Effector CD4-positive, alpha-beta T cell (primary cell): ENCODE measurements around the gene TBKBP1.
"Not testable (repeated sequence)": the region's sequence is repeated elsewhere in the genome, so short reads cannot be mapped to it uniquely, and the experiment has no call there.

Experiments
- DNase-seq: peaks from one replicate; pipeline ENCODE4 v3.0.0-alpha.2; 2020

Gene TBKBP1

DNA sequence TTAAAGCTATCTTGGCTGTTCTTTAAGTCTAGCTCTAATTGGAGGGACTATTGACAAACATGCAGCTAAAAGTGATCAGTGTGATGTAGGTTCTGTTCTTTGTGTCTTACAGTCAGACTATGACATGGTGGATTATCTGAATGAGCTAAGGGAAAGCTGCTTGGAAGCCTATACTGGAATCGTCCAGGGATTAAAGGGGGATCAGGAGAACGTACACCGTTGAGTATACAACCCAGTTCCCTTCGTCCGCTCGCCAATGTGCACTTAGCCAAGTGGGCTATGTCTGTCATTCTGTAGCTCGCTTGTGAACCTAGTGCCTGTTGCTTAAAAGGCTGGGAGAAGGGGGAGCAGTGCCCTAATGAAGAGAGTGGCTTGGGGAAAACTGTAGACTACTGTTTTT, 15.8 kb upstream of the TBKBP1 start:
- no peak for DNase-seq

DNA sequence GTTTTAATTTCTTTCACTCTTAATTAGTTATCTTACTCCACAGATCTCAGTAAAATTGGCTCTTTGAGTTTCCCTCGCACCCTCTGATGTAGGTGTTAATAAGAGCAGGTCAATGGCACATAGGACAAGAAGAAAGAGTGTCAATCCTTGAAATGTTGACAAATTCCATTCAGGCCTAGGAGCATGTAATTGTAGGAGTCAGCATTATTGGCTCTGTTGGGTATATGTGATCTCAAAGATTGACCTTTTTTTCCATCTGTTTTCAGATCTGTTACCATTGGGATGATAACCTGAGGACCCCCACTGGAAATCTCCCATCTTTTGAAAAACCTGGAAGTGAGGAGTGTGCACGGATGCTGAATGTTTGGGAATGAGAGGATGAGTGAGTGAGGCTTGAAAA, 11.8 kb upstream of the TBKBP1 start:
- DNase-seq = no peak

DNA sequence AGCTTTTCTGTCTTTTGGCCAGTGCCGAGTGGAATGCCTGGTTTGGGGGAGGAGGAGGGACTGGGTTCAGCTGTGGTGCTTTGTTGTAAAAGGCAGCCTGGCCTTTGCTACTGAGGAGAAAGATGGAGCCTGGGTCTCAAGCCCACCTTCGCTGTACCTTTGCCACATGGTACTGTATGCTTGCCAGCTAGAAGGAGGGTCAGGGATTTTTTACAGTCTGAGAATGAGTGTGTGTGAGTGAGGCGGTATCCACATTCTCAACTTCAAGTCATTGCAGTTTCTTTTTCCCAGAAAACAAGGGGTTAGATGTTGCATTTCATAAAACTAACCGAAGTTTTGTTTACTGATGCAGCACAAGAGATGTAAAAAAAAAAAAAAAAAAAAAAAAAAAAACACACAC, 11.2 kb upstream of the TBKBP1 start:
- not testable (repeated sequence) for DNase-seq

DNA sequence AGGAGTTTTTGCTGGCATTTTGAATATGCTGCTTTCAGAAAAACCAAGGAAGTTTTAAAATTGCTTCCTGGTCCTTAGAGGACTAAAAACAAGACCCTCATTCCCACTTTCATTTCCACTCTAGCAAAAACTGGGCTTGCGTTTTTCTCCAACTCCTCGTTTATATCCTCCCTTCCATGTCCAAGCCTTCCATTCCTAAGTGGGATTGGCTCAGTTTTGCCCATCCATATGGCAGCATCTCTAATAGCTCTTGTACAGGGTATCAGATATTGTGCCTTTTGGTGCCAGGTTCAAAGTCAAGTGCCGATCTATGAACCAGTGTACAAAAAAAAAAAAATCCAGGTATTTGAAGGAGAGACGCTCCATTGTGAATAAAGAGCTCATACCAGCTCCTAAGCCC, 9.9 kb upstream of the TBKBP1 start:
- DNase-seq = no peak

DNA sequence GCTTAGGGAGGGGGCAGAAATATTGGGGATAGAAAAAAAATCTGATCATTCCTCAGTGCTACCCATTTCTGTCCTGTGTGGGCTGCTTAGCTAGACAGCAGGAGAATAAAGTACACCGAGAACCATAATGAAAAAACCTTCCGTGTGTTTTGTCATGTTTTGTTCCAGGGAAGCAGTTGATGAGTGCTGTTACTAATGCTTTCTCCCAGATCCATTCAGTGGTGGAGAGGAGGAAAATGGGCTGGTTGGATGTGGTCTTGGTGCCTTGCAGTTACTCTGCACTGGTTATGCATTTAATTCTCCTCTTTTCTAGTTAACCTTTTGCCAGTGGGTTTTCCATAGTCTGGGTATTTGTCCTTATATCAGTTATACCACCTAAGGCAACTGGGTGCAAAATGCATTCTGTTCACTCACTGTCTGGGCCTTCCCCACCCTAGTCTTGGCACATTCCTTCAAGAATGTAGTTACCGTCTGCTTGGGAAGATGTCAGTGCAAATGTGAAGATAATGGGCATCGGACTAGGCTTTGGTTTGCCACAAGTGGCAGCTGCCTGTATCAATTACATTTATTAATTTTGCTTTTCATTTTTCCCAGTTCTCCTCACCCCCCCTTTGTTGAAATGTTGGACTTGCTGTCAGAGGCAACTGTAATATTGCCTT, 9.3 kb upstream of the TBKBP1 start:
- DNase-seq = no peak

DNA sequence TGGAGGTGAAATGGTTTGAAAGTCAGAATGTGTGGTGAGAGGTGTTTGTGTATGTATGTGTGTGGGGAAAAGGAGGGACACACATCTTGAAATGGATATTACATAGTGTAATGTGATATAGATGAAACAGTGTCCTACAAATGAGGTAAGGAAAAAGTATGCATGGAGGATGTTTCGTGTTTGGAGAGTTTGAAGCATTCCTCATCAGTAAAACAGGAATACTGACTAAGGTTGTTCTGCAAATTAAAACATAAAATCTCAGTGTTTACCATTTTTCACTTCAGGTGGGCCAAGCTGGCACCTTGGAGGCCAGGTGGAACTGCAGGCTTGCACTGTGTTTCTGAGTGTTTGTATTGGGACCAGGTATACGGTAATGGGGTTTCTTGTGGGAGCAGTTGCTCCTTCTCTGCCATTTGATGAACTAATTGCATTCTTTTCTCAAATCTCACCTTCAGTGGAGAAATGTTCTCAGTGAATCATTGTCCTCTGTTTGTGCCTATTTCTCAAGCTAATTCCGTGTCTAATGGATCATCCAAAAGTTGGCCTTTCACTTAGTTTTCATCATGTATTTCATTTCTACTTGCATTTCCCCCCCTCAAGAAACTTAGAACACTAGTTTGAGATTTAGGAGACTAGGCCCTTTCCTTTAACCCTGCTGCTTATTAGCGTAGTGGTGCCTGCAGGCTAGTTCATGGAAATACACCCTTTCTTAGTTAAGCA, 8.2 kb upstream of the TBKBP1 start:
- no peak for DNase-seq

DNA sequence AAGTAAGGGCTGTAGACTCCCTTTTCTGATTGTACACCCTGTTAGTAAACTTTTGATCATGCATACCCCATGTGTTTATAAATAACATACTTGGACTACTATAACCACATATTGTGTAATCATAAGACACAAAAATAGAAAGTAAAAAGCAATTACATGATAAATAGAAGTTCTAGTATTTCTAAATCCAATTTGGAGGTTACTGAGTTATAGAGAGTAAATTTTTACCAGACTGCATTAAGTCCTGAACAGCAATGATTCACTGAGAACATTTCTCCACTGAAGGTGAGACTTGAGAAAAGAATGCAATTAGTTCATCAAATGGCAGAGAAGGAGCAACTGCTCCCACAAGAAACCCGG, 7.7 kb upstream of the TBKBP1 start:
- no peak for DNase-seq

DNA sequence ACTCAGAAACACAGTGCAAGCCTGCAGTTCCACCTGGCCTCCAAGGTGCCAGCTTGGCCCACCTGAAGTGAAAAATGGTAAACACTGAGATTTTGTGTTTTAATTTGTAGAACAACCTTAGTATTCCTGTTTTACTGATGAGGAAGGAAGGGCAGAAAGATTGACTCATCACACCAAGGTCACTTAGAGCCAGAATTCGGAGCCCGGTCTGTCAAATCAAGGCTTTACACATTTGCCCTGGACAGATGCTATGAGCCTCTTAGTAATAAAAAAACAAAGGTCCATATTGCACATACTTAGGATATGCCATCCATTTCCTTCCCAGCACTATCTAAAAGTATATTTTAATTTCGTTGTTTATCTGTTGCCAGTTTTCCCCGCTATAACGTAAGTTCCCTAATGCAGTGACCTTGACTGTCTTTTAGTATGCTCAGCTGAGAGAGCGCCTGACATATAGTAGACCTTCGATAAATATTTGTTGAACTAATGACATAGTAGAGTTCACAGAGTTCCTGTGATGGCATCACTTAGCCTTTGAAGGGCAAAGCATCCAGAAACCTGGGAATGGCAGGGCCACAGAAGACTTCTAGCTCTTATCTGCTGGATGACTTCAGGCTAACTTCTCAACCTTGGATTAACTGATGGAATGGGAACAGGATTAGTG, 7.2 kb upstream of the TBKBP1 start:
- DNase-seq = no peak

DNA sequence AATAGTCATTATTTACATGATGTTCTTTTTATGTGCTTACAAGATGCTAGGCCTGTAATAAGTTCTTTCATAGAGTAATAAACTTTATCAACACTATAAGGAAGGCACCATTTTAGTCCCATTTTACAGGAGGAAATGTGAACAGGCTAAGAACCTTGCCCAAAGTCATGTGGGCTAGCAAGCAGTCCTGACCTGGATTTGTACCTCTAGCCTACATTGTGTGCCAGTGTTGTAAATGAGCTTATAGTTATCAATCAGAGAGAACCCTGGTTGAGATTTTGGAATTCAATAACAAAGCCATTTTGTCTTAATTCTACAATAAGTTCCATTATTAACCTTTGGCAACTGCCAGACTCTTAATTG, 6.7 kb upstream of the TBKBP1 start:
- DNase-seq = no peak

DNA sequence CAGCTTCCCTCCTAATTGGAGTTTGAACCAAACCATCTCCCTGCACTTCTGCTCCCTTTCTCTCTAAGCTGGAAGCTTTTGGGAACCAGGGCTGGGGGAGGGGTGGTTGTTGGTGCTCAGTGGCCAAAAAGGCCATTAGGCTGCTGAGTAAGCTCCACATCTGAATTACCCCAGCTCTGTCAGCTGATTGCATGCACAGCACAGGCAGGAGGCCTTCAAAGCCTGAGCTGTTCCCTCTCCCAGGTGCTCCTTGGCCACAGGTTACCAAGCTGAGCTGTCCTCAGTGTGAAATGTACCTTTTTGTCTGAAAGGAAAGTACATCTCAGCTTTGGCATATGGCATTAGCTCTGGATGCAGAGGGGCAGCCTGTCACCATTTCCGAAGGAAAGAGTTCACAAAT, 6.2 kb upstream of the TBKBP1 start:
- no peak for DNase-seq

DNA sequence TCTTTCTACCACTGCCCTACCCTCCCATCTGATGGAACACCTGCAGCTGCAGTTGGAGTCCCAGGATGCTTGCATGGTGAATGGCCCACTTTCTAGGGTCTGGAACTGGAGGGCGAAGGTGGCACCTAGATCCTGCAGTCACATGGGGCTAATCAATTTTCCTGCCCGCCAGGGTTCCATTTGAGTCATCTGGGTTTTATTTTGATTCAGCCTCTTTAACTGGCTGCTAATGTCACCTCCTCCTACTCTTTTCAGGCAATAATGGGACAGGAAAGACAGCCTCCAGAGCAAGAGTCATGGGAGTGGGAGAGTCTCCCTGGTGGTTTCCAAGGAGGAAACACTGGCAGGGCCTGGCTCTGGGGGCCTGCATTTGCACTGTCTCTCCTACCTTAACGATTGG, 3.8 kb upstream of the TBKBP1 start:
- no peak for DNase-seq

DNA sequence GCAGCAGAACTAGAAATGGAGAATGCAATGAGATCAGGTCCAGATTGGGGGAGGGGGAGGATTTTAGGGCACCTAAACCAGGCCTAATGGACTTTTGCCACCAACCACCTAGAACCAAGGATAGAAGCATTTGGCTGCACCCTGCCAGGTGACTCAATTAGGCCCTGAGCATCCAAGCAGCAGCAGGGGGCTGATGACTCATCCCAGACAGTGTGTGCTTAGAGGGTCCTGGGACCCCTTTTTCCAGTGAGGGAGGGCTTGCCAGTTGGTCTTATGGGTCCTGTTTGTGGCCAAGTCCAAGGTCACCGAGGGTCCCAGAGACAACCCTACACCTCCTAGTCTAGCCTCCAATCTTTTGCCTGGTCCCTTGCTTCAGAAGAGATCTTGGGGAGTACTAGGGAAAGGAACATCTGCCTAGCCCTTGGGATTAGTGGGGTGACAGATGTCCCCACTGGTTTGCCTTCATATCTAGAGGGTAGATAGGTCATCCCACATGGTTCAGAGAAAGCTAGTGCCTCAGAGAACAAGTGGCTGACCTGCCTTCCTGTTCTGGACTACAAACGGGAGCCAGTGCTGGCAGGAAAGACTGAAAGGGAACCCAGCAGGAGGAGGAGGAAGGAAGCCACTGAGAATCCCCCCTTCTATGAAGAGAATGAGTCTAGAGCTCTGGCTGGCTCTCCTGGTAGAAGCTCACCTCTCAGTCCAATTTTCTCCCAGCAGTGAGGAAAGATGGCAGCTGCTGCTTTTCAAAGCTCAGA, 1.6 kb upstream of the TBKBP1 start:
- DNase-seq = no peak

DNA sequence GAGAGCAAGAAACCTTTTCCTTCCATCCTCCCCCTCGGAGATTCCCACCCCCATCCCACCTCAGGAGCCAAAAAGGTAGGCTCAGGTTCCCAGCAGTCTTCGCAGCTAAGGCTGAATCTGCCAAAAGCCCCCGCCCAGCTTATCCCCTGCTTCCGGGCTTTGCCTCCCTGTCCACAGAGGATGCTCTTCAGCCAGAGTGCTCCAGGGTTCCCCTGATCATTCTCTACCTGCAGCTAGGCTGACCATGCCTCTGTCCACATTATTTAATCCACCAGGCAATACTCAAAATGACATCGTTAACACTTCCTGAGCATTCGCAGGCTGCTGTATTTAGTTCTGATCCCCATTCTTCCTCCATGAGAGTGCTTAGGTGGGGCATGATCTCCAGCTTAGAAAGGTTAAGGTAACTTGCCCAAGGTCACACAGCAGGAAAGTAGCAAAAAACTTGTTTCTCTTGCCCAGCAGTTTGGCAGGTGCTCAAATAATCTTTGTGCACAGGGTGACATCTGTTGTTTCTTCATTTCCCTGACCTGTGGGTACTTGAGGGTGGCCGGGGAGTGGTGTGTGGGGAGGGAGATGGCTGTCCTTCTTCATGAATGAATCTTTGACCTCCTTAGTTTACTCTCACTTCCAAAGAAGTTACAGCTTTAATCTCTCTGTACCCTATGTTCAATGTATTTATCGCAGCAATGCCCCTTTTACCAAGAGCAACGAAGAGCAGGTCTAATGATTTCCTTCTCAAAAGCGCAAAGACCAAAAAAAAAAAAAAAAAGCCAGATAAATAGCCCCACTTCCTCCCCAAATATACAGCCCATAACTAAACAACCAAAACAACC, 848 bp upstream of the TBKBP1 start:
- no peak for DNase-seq

DNA sequence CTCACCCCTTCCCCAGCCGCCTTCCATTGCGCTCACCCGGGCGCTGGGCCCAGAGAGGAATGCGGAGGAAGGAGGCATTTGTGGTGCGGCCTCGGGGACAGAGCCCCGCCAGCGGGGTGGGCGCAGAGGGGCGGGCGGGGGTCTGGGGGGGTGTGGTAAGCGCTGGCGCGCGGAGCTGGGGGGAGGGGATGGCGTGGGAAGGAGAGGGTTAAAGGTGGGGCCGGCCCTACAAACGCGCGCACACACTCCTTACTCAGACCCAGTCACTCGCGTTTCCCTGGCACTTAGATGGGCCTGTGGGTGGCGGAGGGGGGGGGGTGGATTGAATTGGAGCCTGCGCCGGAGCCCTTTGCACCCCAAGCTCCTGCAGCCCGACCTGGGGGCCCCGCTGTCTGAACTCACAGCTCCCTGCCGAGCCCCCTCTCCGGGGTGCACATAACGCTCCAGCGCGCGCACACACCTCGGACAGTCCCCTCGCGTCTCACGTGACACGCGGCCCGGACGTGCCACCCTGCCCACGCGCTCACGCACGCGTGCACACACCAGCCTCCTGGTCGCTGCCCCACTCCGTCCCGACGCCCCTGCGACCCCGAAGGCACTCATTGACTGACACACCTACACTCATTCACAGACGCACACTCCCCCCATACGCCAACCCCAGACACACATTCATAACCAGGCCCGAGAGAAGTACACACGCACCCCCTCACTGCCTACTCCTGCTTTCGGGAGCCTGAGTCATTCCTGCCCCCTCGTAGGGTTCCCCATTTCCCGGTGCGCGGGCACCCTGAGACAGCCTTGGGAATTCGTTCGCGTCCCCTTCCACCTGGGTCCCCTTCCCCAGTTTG, 844 bp downstream of the TBKBP1 start:
- no peak for DNase-seq

DNA sequence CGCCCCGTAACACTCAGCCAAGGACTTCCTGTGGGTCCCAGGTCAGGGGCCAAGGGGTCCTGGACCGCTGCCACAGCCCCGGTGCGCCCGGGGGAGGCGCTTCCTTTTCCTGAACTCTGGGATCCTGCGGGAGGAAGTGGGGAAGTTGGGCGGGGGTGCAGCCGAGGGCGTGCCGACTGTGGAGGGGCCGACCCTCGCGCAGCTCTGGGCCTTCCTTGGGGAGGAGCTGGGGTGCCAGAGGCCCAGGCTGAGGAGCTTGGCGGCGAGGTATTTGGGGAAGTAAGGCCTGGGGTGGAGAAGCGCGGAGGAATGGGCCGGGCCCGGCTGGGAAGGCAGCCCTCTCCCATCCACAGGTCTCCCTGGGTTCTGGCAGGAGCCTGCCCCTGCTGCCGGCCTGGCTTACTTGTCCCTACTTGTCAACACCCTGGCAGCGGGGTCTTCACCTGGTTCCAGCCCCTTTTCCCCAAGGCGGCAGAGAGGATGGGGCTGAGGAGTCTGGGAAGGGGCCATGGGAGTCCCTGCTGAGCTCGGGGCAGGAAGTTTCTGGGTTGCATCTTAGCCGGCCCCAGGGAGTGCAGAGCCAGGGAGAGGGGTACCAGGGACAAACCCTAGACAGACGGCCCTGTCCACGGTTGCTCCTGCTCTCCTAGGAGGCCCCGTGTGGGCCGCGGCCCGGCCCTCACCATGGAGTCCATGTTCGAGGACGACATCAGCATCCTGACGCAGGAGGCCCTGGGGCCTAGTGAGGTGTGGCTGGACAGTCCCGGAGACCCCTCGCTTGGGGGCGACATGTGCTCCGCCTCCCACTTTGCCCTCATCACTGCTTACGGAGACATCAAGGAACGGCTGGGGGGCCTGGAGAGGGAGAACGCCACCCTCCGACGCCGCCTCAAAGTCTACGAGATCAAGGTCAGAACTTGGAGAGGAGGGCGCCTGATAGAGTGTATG, 1.7 kb downstream of the TBKBP1 start:
- no peak for DNase-seq

DNA sequence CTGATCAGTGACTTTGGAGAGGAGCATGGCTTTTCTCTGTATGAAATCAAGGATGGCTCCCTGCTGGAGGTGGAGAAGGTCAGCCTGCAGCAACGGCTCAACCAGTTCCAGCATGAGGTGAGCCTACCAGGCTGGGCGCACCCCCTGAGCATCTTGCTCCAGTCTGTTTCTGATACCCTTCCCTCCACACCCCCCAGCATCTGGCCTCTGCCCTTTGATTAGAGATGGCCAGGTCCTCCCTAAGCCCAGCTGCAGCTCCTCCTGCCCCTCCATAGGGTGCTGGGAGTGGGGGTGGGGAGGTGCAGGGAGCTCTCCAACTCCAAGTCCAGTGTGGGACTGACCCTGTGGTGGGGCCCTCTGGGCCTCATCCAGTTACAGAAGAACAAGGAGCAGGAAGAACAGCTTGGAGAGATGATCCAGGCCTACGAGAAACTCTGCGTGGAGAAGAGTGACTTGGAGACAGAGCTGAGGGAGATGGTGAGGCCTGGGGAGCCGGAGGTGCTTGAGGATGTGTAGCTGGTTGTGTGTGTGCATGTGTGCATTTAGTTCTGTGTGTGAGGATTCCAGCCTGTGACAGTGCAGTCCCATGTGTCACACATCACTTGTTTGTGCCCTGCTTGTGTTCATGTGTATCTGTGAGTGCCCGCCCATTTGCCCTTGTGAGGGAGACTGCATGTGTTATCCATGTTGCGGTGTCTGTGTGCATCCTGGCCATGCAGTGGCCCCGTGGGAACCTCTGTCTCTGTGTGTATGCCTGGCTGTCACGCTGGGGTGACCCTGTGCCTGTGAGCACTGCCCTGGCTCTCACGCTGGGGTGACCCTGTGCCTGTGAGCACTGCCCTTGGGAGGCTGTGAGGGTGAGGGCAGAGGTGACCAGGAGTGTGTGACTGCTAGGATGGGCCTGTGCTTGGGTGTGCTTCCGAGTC, 3.0 kb downstream of the TBKBP1 start:
- DNase-seq = no peak

DNA sequence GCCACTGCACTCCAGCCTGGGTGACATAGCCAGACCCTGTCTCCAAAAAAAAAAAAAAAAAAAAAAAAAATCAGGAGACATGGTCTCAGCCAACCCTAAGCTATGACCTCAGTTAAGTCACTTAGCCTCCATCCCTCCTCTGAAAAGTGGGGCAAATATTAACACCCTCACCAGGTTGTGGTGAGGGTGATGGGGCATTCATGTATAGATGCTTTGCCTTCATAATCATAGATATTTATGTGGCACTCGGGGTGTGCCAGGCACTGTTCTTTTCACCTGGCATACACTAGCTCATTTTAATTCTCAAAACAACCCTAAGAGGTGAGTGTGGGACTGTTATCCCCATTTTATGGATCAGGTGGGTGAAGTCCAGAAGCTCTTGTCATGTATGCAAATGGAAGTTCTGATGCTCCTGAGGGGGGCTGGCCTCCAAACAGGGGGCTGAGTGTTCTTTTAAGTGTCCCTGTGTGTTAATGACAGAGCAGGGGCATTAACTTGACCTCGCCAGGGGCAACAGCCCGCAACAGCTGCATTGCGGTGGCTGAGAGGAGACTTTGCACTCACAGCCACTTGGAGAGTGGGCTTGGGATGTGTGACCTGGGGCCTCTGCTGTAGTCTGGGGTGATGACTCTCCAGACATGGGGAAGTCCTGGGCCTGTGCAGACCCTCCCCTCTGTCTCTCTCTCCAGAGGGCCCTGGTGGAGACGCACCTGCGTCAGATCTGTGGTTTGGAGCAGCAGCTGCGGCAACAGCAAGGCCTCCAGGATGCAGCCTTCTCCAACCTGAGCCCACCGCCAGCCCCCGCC, 4.1 kb downstream of the TBKBP1 start:
- DNase-seq = no peak

DNA sequence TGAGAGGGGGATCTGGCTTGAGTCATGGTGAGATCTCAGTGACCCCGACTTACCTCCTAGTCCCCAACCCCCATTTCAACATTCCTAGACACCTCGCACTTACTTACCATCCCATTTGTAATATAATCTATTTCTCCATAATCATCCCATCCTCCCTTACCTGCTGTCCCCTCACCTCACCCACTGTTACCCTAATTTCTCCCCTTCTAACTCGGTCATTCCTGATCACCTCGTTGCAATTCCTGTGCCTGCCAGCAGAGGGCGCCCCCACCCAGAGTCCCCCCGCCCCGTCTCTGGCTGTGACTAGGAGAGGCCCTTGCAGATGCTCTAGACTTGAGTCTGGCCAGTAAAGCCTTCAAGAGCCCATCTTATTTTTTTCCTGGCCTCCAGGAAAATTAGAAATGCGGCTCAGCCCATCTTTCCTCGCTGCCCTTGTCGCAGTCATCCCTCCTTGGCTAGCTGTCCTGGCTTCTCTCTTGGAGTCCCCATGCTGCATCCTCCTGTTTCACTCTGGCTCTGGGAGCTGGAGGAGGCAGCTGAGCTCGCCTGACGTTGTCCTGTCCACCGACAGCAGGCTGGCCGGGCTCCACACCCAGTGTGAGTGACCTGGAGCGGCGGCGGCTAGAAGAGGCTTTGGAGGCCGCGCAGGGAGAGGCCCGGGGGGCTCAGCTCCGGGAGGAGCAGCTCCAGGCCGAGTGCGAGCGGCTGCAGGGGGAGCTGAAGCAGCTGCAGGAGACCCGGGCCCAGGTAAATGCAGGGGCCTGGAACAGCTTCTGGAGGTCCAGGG, 5.0 kb downstream of the TBKBP1 start:
- DNase-seq = peak; percentile 70
